A673 (cell line): Measurements from ENCODE around the gene STARD5.

ENCODE experiments used
- CTCF ChIP-seq: fragments of 300-800, 200-600 bp; sonication (generic); conservative IDR thresholded peaks from 2 replicates; pipeline ENCODE4 v1.5.1; 2017; ENCODE audit warnings: low read depth, mild to moderate bottlenecking, antibody characterized with exemption, low read length, moderate library complexity, mixed read lengths
- EZH2 ChIP-seq: fragments of 200-600 bp; sonication (generic); IDR thresholded peaks from 2 replicates; pipeline ENCODE4 v1.6.1; 2017; ENCODE audit warnings: borderline replicate concordance, low read depth, mild to moderate bottlenecking, mixed read lengths, antibody characterized with exemption, low read length; ENCODE audit not compliant: poor library complexity, severe bottlenecking

- TF ChIP-seq CTCF (no peak), EZH2 (no peak)
These were observed 24.2 kb downstream of the STARD5 start for GRCh38 chr15:81299630-81300273.
